Activated effector memory CD4-positive, alpha-beta T cell treated with anti-CD3 and anti-CD28 coated beads, Interleukin-2, amount 50 U/mL, for 16 hours (primary cell): ENCODE data around the gene MAEA.

Experiments used
- DNase-seq: peaks from one replicate; pipeline ENCODE4 v3.0.0-alpha.2; 2020

Gene MAEA

DNA sequence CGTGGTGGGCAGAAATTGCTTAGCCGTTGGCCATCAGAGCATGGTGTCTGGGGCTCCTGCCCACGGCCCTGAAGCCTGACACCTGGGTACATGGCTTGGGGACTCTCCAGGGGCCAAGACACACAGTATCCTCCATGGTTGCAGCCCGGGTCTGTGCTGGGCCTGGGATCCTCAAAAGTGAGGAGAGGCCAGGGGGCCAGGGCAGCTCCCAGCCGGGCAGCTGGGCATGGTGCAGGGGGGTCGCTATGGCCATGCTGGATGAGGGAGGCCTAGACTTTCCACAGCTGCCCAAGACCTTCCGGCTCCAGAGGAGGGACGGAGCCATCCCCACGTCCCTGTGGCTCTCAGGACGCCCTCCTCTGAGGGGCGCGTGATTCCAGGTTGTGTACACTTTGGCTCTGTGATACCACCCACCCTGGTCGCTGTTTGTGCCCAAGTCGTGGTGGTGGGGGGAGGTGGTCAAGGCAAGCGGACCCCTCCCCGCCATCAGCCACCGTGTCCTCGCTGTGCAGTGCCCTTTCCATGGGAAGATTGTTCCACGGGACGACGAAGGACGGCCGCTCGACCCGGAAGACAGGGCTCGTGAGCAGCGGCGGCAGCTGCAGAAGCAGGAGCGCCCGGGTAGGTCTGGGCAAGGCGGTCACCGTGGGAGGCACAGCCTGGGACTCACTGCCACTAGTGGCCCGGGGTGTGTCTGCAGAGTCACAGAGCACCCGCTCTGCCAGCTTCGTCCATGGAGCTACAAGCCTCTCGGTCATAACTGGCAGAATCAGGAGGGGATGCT is 90.9 kb downstream of the MAEA start:
- DNase-seq = no peak

DNA sequence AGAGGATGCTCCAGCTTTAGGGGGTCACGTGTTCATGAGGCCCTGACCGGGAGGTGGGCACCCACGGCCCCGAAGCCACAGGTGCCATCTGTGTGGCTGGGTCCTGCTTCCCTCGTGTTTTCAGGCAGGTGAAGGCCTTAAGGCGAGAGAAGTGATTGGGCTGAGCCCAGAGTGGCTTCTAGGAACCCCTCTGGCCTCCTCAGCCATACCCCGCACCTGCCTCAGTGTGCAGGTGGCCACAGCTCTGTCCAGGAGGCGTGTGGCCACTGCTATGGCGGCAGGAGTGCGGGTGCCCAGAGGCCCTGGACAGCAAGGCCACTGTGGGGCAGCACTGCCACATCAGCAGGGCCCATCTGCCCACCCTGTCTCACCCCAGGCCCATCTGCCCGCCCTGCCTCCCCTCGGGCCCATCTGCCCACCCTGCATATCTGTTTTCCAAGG is 91.5 kb downstream of the MAEA start:
- no peak for DNase-seq

DNA sequence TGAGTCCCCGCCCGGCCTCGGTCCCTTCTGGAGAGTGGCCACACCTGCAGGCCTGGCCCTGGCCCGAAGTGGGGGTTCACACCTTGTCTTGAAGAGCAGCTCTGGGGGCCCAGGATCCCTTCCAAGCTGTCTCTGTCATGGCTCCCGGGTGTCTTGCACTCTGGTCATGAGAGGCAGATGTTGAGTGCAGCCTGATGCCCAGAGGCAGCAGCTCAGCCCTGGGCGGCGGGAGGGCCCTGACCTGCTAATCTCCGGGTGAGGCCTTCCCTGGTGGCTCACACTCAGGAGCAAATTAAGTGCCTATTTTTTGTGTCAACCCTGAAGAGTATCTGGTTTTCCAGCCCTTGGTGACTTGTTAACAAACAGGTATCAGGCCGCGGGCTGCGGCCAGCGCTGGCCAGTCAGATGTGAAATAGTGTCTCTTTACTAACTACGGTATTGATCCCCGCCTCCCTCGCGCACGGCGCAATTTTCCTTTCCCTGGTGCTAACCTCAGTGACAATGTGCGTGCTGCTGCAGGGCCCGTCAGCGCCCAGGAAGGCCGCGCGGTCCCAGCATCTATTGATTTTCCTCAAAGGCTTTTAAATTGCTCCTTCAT is 92.4 kb downstream of the MAEA start:
- DNase-seq = no peak

DNA sequence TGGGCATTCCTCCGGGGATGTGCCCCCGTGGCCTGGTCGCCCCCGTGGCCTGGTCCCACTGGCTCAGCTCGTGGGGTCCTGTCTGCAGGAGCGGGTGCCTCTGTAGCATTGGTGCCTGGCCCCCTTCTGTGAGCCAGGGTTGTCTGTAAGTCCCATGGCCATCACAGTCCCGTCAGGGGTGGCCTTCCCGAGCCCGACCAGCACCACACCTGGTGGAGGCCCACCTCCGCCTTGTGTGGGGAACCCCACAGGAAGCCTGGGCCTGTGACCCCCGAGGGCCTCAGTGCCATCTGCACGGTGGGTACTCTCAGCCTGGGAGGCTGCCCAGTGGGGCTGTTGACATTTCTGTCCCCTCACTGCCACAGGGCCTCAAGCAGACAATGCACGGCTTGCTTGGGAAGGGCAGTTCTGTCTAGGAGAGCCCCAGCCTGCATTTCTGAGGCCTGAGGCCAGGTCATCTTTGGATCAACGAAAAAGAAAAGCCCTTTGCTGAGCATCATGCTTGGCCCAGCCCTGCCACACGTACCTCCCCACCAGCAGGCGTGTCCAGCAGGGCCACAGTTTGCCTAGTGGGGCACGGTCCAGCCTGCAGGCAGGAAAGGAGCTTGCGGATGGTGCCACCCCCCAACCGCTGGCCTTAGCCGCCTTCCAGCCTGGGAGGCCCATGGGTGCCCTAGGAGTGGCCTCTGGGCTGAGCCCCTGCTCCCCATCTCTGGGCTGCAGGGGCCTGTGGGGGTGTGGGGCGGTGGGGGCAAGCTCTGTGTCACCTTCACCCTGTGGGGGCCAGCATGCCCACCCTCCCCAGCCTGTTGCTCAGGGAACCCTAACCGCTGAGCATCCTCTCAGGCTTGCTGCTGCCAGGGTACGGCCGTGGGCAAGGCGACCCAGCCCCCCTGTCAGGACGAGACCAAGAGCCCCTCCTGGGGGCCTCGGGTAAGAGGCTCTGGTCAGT is 93.4 kb downstream of the MAEA start:
- no peak for DNase-seq

DNA sequence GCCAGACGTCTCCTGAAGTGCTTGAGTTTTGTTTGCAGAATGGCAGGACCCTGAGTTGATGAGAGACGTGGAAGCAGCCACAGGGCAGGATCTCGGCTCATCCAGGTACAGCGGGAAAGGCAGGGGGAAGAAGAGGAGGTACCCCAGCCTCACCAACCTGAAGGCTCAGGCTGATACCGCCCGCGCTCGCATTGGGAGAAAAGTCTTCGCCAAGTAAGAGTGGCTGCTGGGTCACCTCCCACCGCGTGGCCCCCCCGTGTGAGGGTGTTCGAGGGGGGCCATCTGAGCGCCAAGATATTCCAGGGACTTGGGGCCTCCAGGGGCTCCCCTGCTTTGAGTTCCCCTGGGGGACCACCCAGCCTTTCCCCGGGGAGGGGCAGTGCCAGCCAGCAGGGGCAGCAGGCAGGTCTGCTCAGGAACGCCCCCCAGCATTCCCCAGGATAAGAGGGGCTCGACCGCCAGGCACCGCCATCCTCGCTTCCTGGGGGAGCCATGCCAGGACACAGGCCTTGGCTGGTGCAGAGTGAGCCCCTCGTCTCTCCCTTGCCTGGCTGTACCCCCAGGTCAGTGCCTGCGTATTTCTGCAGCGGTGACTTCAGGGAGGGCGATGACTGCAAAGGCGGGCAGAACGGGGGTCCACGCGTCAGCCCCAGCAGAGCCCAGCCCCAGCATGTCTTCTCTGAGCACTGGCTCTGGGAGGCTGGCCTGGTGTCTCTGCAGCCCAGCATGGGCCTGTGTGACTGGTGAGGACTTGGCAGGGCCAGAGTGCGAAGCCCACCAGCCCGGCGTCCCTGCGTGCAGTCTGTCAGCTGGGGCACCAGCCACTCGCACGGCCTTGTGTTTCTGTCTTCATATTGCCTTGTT is 94.3 kb downstream of the MAEA start:
- DNase-seq = no peak

DNA sequence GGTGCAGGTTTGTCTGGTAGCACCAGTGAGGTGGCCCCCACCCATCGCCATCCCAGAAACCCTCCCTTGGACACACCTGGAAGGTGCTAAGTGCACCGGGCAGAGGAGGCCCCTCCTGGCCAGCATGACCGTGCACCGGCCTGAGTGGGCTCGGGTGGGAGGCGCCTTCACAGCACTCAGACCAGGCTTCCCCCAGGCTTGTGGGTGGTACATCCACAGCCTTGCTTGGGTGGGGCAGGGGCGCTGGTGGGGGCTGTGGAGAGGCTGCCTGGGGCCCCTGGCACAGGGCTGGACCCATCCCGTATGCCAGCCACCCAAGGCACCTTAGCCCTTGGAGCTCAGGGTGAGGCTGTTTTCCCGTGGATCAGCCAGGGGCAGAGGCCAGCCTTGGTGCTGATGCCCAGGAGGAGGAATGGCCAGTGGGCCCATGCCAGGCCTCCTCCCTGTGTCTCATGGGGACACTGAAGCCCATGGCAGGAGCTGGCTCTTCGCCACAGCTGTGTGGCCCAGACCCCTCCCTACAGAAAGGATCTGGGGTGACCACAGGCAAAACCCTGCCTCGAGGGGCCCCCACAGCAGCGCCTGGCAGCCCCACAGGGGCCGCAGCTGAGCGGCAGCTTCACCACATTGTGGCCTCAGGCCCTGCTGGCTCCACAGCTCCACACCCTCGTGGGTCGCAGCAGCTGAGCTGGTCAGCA is 95.1 kb downstream of the MAEA start:
- DNase-seq = no peak

DNA sequence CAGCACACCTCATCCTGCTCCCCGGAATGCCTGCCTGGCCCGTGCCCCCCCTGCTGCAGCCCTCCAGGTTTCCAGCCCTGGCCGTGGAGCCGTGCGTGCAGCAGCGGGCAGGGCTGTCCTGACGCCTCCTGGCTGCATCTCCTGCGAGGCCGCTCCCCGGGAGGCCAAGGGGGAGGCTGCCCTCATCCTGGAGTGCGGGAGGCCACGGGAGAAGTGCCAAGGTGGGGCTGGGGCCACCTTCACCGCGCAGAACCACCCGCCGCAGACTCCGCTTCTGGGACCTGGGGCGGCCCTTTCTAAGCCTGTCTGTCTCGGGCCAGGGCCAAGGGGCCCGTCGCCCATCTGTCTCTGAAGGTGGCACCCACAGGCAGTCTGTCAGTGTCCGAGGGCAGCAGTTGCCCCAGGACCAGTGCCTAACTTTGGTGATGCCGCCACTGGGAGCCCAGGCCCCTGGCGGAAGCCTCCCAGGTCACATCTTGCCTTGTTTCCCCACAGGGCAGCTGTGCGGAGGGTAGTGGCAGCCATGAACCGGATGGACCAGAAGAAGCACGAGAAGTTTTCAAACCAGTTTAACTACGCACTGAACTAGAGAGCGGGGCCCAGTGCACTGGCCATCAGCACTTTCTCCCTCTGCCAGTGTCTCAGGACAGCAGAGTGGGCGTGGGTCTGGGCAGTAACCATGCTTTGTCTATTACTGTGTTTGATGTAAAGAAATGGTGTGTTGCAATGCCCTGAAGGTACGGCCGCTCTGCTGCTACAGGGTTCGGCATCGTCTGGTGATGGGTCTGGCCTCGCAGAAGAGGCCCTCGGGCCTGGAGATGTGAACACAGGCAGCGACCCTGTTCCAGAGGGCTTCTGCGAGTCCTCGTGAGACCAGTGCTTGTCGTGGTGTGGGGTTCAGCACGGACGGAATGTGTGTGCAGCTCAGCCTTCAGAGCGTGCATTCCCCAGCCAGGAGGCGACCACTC is 96.0 kb downstream of the MAEA start:
- no peak for DNase-seq
